Stimulated activated naive CD8-positive, alpha-beta T cell treated with anti-CD3 and anti-CD28 coated beads, Interleukin-15, Interleukin-2, amounts not matched to agents 100 U/mL and 50 U/mL, for 24 hours (primary cell): ENCODE results near the gene CCDC142.

Source experiments
- ATAC-seq: fragments of 150-1000 bp; cut with Tn5 transposase; one replicate; pipeline ENCODE4 v1.10.0; 2021
- DNase-seq: peaks from one replicate; pipeline ENCODE4 v3.0.0; 2021

Gene CCDC142, protein sequence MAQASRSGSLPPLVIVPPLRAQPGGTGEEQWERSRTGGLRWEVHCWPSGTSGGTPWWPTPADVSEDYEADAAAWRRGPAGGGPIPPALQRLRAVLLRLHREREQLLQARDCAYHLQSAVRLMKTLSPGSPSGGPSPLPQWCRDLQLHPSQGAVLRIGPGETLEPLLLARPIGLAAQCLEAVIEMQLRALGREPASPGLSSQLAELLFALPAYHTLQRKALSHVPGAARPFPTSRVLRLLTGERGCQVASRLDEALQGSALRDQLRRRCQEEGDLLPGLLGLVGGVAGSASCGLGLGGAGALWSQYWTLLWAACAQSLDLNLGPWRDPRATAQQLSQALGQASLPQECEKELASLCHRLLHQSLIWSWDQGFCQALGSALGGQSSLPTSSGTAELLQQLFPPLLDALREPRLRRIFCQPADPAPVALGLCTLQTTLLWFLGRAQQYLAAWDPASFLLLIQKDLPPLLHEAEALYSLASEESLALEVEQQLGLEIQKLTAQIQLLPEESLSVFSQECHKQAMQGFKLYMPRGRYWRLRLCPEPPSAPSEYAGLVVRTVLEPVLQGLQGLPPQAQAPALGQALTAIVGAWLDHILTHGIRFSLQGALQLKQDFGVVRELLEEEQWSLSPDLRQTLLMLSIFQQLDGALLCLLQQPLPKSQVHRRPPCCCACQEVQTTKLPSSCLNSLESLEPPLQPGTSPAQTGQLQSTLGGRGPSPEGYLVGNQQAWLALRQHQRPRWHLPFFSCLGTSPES

DNA sequence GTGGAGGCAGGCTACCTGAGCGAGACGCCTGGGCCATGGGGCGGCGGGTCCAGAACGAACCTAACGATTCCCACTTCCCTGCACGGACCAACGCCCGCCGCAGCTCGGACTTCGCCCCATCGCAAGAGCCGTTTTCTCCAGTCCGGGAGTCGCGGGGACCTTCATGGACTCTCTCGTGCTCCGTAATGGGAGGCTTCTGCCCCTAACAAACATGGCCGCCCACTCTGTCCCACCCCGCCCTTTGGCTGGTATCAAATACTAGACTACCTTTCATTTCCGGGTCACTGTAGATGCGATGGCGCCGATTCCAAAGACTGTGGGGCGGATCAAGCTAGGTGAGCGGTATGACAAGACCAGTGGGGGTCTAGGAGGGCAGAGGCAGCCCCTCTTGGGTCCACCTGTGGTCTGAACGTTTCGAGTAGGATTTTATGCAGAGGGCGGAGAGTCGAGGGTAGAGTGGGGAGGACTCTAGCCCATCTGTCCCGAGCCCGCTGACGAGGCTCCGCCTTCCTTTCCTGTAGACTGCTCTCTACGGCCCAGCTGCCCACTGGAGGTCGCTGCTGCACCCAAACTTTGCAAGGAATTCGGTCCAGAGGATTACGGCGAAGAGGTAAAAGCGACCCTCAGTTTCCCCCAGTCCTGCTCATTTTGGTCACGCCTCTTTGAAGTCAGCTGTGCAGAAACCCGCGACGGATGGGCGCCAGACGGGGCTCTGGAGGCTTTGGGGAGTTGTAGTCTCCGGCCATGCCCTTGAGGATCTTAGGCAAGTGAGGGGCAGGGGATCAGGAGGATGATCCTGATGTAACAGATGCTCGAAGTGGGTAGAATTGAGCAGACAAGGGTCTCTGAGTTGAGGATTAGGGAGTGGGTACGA is at the start of gene CCDC142, which contains the start of gene TTC31:
Gene CCDC142 (minus strand): TSS at position 198 of the 874 bp plus-strand sequence. CDS start 161 bp downstream, at position 37.
Gene TTC31 (plus strand): TSS at position 281 of the 874 bp plus-strand sequence. CDS start 15 bp downstream, at position 296.
- peak; percentile 94 for DNase-seq
- peak; percentile 93 for ATAC-seq

DNA sequence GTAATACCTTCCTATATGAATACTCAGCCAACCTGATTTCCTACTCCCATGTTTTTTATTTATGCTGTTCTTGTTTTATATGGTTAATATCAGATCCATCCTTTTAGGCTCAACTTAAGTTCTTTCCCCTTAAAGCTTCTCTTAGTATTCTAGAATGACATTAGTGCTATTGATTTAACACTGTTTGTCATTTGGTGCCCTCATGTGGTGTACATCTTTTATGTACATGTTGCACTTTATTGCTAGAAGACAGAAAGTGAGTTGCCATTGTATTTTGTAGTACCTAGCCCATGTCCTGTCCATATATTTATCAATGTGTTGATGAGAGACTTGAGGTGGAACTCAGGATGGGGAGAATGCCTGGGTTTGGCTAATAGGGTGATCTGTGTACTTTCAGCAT is 49.4 kb upstream of the CCDC142 start:
- ATAC-seq (no peak), DNase-seq (no peak)

GRCh38 chr2:74531666-74532065 is 48.9 kb upstream of the CCDC142 start:
- ATAC-seq (no peak), DNase-seq (no peak)

- peak; percentile 32 for ATAC-seq
- DNase-seq, result peak; percentile 62
These were observed 47.7 kb upstream of the CCDC142 start for GRCh38 chr2:74530239-74531187.

GRCh38 chr2:74529357-74530238 is 46.8 kb upstream of the CCDC142 start, which contains the start of the genes AUP1 and HTRA2:
Gene AUP1, minus strand, starts transcription at chr2:74529706. Its CDS starts 77 bp downstream, at chr2:74529629.
Gene HTRA2, plus strand, starts transcription at chr2:74529933. Its CDS starts 74 bp downstream, at chr2:74530007.
- peak; percentile 92 for ATAC-seq
- DNase-seq, result peak; percentile 93

DNA sequence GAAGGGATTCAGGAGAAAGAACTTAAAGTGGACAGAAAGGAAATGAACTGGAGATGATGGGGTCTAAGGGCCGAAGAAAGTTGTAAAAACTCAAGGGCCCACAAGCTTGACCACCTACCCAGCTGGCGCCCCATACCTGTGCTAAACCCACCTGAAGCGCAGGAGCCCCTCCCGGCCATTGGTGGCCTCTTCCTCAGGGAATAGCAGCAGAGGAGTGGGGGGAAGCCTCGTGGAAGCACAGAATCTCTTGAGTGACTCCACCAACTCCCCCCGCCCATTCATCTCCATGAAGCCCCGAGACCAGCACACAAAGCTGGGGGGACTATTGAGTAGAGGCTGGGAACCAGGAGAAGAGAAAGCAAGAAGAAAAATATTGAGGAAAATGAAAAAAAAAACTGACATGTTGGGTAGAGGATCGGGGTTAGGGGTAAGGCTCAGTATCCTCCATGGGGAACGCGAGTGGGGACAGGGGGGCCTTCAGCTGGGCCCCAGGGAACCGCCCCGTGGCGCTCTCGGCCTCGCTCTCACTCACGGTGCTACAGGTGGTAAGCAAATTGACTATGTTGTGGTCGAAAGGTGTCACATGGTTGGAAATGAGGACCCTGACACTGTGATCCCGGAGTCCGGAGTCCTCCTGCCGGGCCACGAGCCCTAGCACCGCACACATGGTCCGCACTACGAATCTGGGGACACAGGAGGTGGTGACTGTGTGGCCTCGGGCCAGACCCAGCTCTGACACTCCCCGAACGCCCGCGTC is 46.0 kb upstream of the CCDC142 start:
- DNase-seq (peak; percentile 34), ATAC-seq (no peak)

GRCh38 chr2:74527741-74528140 is 44.9 kb upstream of the CCDC142 start:
- no peak for DNase-seq
- no peak for ATAC-seq

GRCh38 chr2:74526649-74527230 is 43.9 kb upstream of the CCDC142 start:
- no peak for DNase-seq
- no peak for ATAC-seq

DNA sequence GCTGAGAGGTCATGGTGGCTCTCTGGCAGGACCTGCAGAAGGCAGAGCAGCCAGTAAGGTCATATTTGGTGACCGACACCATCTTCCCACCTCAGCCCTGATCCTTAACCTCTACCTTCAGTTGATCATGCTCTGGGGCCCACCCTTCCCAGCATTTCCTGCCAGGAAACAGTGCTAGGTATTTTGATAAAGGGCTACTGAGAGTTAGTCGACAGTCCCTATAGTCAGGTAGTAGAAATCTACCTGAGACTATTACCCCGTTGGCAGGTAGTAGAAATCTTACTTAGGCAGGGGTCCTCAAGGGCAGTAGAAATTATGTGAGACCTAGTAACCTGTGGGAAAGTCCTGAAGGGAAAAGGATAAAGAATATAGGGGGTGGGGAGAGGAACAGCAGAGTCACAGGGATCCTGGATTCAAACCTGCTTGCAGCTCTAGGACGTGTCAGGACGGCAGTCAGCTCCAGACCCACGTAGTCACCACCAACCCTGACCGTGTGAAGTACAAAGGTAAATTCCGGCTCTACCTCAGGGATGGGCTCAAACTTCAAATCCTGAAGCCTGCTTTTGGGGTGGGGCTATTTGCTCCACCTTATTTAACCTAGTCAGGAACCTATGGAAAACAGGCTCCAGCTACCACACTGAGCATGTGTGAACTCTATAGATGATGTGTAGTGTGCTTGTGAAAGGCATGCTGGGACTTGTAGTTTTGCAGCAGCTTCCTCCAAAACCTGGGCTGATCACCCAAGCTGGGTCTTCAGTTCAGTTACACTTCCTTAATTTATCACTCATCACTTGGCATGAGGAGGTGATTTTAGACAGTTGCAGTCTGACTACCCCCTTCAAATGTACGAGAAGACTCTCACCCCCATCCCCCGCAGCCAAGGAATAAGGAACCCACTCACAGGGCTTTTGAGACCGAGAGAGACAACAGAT is 43.2 kb upstream of the CCDC142 start, which contains the start of gene DQX1:
Gene DQX1 (minus strand): TSS at position 515 of the 932 bp plus-strand sequence. CDS start 502 bp downstream, at position 13.
- DNase-seq, result no peak
- ATAC-seq, result no peak

DNA sequence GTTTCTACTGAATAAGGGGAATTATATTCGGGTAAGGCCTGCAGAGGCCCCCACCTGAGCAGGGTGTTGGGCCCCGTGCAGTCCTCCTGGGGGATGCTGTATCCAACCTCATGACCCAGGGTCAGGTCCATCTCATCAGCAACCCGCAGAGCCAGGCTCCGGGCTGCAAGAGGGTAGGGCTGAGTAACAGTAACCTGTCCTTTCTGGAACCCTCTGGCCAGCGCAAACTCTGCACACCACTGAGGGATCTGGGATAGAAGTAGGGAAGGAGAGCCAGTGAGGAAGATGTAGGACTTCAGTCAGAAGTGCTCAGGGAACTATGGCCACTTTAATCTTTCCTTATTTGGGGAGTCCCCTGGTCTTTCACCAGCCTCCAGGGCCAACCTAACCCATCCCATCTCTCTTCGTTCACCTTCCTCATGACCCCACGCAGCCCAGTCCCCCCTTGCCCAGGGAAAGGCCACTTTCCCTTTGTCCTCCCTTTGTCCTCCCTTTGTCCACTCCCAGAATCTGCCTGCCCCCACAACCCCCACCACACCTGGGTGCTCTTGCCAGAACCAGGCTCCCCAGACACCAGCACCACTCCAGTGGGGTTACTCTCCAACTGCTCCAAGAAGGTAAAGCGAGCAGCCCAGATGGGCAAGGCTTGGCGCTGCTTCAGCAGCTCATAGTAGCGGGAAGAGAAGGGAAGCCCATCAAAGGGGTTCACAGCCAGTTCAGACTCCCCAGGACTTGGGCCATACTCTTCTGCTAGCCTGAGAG is 42.3 kb upstream of the CCDC142 start:
- DNase-seq, result no peak
- ATAC-seq, result no peak

GRCh38 chr2:74524005-74524404 is 41.2 kb upstream of the CCDC142 start:
- no peak for DNase-seq
- no peak for ATAC-seq

DNA sequence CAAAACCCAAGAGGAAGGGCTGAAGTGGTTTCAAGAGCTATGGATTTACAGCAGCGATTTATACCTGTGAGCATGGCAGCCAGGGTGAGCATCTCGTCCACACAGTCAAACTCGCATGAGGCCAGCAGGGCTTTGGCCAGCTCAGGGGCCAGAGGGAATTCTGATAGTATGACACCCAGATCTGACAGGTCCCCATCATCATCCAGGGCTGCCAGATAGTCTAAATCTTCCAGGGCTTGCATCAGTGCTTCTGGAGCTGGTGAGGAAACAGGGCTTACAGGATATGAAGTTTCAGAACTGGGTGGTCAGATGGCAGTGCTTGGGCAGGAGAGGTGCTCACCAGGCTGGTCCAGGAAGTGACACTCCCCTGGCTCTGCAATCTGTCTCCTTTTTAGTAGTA is 39.7 kb upstream of the CCDC142 start:
- no peak for DNase-seq
- ATAC-seq, result no peak

DNA sequence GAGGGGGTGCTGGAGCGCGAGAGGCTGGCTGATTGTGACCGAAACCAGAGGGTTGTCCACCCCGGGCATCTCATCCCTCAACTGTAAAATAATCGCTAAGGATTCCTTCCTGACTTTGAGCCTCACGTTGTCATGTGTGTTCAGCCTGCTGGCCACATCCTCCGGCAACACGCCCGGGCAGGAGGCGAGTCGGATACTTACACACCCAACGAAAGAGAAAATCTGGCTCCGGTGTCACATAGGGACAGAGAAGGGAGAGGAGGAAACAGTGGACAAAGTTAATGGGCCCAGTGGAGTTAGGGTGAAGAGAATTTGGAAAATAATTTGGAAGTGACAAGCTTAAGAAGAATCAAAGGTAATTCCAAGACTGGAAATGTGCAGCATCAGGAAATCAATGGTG is 33.9 kb upstream of the CCDC142 start:
- no peak for DNase-seq
- no peak for ATAC-seq

DNA sequence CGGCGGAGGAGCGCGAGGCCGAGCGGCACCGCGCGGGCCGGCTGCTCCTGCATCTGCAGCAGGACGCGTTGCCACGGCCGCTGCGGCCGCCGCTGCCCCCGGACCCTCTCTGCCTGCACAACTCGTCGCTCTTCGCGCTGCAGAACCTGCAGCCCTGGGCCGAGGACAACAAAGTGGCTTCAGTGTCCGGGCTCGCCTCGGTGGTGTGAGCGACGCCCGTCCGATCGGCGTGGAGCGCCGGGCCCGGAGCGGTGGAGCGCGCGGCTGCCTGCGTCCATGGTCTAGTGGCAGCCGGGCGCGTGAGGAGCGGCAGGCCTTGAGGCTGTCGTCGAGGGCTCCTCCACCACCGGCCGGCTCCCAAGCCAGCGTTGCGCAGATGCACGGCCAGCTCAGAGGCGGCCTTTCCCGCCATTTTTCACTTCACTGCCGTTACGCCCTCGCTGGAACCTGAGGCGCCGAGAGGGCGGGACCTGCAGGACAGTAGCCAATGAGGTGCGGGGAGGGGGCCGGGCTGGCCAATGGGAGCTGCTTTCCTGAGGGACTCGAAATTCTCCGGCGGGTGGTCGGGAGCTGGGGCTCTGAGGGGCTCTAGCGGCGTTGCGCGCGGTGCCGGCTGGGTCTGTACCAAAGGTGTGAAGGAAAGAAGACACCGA is 33.3 kb upstream of the CCDC142 start:
- peak; percentile 78 for DNase-seq
- ATAC-seq, result peak; percentile 67

GRCh38 chr2:74515271-74515980 is 32.6 kb upstream of the CCDC142 start:
- DNase-seq, result no peak
- ATAC-seq, result no peak
